NCI-H526 treated with DMSO at 0.1 percent for 48 hours (cell line): ENCODE data around the gene ICOS.

ENCODE experiments used
- DNase-seq: peaks from one replicate; lab custom pipeline; 2025; lab: John Stamatoyannopoulos, UW

Gene ICOS, protein sequence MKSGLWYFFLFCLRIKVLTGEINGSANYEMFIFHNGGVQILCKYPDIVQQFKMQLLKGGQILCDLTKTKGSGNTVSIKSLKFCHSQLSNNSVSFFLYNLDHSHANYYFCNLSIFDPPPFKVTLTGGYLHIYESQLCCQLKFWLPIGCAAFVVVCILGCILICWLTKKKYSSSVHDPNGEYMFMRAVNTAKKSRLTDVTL

DNA sequence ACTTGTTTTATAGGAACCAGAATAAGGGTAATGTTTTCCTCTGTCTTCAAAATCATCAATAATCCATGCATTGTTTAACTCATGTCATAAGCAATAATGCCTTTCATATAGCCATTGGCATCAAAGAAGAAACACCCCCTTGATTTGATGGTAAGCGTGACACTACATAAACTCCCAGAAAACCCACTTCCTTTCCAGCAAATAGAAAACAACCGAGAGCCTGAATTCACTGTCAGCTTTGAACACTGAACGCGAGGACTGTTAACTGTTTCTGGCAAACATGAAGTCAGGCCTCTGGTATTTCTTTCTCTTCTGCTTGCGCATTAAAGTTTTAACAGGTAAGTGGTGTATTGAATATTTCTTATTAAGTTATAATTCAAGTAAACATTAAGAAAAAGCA lies at the start of gene ICOS:
Gene ICOS (plus strand): TSS at position 229 of the 400 bp plus-strand sequence. CDS start 52 bp downstream, at position 281.
- DNase-seq, result no peak

DNA sequence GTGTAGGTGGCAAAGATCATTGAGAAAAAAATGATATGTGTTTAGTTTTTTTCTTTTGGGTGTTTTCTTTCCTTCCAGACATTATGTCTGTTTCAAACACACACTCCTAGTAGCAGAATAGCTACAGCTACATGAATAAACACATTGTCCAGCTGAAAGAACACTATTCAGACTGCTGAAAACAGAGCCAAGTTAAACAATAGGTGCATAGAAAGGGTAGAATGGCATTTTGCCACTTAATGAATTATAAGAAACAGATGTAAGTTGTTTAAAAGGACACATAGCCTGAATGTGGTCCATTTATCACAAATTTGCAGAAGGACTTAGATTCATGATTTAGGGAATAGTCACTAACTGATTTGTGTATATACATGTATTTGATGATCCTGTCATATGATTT lies 48.9 kb upstream of the ICOS start:
- DNase-seq, result no peak

DNA sequence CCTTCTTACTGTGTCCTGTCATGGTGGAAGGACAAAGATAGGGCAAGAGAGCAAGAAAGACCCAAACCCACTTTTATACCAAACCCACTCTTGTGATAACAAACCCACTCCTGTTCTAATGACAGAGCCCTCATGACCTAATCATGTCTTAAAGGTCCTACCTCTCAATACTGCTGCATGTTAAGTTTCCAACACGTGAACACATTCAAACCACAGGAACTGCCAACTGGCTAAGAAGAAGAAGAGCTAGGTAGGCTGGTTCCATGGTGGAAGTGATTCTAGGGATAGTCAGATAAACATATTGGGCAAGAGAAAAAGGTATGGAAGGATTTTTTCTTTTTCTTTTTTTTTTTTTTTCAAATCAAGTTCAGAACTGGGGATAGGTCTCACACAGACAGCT lies 47.0 kb upstream of the ICOS start:
- DNase-seq, result no peak

DNA sequence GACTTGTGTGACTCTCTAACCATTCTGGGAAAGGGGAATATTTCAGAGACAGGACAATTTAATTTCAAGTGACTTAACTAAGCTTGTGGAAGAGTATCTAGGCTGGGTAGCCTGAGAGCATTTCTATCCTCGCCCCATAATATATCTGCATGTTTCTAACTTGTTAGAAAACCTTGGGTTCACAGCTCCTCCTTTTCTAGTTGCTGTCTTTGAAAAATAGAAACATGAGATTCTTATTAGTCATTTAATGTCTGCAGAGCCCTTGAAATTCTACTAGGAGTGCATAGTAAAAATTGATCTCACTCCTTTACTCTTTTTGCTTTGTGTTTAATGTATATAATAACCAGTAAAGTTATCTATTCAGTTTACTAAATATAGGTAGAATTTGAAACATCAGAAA lies 46.6 kb upstream of the ICOS start:
- DNase-seq, result no peak

DNA sequence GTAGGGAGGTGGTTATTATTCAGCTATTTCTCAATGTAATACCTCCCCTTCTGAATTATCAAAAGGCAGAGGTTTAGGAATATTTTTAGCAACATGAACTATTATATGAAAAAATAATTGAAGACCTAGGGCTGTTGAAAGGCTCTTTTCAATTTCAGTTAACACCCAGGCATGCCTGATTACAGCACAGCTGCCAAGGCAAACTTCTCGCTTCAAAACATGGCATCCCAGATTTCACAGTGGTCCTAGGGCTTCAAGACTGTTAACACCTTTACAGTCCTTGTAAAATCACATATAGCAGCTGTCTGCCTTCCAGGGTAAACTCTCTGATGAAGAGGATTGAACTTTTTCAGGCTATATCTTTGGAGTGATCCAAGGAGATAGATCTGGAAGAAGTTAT lies 45.8 kb upstream of the ICOS start:
- no peak for DNase-seq

DNA sequence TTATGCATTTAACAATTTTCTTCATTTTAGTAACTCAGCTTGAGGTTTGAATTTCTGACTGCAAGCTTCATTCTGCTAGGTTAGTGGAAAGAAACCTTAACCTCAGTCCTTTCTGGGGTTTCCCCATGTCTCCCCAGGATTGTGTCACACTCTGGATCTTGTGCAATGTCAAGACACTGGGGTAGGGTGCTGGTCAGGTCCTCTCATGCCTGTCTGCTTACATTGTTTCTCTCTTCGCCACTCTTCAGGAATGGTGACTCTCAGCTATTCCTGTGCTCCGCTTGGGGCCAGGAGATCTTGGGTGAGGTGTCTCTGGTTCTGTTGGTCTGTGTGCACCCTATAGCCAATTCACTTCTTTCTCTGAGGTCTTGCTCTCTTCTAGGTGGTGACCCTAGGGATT lies 45.1 kb upstream of the ICOS start:
- no peak for DNase-seq

DNA sequence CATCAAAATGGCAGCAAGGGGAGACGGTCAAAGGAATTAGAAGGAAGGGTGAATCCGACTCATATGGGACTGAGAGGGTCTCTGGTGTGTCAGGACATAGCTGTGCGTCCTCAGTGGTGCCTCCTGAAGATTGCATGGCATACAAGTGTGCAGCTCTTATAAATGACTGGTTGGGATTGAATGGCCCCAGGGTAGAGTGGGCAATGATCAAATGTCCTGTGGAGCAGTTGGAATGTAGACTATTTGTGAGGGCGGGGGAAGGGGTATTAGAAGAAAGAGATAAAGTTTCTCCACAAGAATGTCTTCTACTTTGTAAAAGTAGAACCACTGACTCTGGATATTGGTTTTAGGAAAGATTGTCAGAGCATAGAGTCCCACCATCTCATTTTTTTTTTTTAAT lies 44.4 kb upstream of the ICOS start:
- DNase-seq, result no peak

DNA sequence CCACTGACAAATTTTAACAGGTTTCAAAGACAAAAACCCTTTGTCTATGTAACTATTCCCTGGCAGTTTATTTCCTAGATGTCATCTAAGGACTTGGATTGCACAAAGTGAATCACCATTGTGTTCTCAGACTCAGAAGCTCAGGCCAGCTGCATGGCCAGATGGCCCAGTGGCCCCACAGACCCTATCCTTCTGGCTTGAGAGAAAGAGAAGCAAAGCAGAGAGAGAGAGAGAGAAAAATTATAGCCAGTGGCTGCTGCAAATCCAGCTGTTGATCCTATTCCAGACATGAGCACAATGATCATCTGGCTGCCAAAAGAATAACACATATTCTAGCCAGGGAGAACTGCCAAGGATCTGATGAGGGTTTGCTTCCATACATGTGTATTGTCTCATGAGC lies 43.2 kb upstream of the ICOS start:
- no peak for DNase-seq

DNA sequence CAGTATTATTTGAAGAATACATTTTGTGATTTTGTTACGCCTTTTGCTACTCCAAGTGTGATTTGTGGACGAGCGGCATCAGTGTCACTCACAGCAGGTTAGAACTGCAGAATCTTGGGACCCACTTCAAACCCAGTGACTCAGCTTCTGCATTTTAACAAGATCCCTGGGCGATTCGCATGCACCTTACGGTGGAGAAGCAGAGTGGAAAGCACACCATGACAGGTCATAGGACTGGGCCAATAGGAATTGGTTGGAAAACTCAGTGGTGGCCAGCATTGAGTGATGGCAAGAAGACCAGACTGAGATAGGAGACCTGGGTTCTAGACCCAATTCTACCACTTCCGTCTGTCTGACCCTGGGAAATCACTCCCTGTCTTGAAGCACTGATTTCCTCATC lies 42.7 kb upstream of the ICOS start:
- DNase-seq, result no peak

DNA sequence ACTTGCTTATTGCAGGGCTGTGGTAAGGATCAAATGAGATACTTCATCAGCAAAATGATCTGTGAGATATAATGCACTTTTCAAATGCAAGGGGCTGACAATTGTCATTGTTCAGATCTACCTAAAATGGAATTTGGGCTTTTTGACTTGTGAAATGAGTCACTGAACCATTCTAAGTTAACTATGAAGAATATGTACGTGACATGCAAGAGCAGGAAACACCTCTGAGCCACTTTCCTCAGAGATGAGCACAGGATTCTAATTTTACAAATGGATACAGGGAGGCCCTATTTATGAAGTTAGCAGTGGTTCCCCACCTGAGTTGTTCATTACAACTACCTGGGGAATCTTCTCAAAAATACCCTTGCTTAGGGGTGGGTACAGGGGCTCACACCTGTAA lies 42.3 kb upstream of the ICOS start:
- no peak for DNase-seq

DNA sequence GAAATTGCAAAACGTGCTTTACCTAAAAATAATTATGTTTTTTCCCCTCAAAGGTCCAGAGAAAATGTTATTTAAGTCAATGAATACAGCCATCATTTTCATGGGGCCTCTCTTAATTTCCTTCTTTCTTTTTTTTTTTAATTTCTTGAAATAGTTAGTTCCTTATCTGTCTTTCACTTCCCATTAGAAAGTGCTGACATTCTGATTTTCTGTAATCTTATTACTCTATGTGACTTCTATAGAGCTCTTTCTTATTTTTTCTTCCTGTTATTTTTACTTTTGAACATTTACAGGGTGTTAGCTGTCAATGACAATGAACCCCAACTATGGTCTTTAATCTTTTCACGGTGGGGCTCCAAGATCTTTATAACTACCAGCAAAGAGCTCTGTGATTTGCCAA lies 39.0 kb upstream of the ICOS start:
- DNase-seq, result no peak

DNA sequence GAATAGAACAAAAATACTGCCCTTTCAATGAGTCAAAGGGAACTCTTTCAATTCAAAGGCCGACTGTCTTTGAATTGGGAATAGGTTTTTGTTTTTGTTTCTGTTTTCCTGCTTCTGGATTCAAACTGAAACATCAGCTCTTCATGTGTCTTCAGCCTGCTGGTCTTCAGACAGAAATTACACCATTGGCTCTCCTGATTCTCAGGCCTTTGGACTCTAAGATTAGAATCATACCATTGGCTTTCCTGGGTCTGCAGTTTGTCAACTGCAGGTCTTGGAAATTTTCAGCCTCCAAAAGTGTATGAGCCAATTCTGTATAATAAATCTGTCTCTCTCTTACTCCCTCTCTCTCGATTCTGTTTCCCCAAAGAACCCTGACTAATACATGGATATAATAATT lies 37.9 kb upstream of the ICOS start:
- DNase-seq, result no peak

DNA sequence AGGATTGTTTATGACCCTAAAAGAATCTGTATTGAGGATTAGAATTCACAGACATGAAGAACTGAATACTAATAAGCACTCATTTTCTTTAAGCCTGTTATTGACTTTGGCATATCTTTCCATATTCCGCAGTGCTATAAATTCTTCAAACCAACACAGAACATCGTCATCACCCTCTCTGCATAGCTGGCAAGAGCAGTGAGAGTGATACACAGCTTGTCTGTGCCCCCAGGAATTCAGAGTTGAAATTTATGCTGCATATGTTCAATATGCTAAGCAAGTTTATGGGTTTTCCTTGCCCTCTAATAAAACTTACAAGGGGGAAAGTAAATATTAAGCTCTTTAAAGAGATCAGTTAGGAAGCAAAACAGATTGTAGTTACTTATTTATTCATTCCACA lies 36.3 kb upstream of the ICOS start:
- peak; percentile 30 for DNase-seq

DNA sequence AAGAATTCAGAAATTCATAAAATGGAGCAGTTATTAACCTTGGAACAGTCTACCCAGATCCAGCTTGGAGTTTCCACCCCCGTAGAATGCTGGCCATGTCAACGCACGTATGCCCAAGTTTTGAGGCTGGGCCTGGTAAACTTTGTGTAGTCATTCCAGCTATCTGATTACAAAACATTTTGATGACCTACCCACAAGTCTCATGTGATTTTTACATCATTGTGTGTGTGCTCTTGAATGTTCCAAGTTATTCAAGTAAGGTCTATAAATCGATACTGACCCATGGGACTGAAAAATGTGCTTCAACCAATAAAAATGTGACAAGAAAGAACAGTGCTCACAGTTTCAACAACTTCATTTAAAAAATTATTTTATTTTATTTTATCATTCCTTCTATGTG lies 32.5 kb upstream of the ICOS start:
- no peak for DNase-seq

DNA sequence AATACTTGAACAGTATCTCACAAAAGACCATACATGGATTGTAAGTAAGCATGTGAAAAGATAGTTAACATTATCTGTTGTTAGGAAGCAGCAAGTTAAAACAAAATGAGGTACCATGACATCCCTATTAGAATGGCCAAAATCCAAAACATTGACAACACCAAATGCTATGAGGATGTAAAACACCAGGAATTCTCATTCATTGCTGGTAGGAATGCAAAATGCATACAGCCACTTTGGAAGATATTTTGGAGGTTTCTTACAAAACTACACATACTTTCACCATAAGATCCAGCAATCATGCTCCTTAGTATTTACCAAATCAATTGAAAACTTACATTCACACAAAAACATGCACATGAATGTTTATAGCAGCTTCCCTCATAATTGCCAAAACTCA lies 30.9 kb upstream of the ICOS start:
- no peak for DNase-seq

DNA sequence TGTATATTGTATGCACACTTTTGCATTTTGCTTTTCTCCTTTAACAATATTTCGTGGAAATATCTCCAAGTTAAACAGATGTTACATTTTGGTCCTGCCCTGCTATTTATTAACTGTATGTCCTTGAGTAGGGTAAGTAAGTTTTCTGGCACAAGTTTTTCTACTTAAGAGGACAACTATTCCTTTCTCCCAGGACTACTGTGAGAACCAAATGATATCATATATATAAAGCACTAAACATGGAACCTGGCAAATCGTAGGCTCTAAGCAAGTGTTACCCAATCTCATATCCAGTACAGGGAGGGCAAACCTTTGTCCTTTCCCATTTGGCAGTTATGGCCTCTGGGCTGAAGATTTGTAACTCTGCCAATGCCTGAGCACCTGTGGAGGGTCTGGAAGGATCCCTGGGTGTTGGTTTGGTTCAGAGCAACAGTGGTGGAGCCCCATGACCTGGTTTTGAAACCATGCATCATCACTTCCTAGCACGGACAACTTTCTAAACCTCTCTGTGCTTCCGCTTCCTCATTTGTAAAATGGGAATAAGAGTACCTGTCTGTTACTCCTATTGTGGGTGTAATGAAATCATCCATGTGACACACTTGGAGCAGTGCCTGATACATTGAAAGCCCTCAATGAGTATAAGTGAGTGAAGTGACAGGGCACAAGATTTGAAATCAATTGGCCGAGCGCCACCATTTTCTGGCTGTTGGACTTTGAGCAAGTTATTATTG lies 28.3 kb upstream of the ICOS start:
- no peak for DNase-seq

DNA sequence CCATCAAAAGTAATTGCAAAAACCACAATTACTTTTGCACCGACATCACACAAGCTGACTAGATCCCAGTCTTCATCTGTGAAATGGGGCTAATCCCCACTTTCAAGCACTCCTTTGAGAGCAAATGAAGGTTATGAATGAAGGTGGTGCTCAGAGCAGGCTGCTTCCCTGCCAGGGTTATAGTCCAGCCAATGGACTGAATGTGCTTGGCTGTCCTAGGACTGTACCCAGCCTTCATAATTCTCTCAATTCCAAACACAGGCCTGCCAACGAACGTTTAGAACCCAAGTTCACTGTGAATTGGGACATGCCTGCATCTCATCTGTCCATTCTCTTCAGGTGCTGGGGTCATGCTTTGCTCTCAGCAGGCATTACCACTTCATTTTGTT lies 27.8 kb upstream of the ICOS start:
- DNase-seq, result no peak

DNA sequence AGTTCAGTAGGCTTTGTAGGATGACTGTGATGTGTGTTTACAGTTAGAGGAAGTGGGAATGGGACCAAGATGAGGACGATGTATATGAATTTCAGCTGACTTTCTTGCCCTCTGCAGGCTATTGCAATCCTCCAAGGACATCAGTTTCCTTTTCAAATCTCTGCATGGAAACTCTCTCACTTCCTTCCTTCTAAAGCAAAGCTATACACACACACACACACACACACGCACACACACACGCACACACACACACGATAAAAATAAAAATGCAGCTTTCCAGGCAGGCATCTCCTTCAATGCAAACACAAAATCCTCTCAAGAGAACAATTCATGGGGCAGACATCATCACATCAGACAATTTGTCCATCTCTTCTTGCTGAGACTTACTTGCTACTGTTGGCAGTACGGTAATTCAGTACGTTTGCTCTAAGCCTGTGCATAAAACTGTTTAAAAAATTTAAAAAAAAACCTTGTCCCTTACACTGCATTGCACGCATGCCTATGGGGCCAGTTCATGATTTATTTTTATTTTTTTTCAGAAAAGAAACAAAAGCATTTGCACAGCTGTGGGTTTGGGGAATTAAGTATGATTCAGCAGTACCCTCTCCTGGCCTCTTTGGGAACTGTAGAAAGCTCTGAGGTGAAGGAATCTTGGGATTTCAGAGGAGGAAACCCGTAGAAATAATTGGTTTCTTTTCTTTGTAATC lies 27.1 kb upstream of the ICOS start:
- peak; percentile 36 for DNase-seq

DNA sequence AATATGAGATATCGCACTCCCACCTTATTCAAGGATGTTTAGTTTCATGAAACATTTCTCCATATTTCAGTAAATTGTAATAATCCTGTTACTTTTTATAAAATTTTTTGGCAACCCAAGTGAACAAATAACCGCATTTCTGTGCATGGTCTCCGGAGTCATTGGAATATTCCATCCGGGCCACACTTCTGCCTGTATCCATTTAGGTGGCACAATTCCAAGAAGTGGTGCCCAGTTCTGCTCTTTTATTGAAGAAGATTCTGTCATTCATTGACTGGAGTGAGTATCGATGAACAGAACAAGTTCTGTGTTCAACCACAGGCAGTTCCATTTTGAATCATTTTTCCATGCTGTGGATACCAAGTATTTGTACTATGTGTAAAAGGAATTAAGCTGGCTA lies 26.6 kb upstream of the ICOS start:
- DNase-seq, result no peak

DNA sequence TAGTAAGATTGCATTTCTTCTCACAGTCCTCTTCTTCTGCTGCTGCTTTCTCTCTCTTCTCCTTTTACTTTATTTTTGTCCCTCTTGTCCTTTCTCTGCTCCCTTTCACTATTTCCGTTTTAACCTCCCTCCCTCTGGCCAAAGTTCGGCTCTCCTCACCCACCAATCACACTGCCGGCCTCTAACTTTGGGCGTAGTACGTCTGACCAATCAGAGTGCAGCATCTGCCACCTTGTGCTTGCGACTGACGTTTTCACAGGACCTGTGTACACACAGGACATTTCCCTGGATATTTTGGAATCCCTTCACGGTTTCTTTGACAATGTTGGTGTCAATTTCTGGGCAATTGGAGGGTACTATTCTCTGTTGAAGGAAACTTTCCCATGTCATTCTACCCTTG lies 22.6 kb upstream of the ICOS start:
- DNase-seq, result no peak

DNA sequence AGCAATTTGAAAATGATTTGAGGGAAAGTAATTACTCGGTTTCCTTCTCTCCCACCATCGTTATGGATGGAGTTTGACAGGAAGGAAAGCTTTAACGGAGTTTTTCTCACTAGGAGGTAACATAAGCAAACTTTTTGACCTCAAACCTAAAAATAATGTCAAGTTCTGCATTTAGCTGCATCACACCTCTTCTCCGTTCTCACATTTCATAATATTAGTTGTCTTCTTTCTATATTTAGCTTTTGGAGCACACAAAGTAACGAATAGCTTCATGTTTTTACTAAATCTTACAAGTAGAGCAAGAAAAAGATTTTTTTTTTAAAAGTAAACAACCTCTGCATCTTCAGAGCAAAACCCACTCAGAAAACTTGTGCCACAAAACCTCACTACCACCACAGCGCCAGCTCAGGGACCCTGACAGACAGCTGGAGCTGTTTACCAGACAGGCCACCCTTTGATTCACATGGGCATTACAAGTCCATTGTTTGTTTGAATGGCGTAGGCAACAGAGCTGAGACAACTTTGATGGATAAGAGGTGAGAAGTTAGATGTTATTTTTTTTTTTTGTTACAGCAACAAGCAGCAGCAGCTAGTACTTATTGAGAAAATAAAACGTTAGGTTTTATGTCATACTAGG lies 21.9 kb upstream of the ICOS start:
- DNase-seq, result no peak

DNA sequence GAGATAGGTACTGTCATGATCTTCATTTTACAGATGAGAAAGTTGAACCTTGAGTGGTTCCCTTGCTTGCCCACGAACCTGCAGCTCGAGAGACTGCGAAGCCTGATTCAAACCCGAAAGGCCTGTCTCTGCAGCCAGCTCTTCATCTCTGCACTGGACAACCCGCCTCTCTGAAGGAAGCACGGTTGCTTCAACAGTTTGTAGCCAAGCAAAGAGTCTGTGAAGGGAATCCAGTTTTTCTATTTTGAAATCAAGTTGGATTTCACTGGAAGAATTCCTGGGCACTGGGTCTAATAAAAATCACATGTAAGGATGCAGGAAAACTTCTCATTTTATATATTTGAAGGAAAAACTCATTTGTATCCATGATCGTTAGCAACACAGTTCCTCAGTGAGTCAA lies 21.3 kb upstream of the ICOS start:
- DNase-seq, result no peak

DNA sequence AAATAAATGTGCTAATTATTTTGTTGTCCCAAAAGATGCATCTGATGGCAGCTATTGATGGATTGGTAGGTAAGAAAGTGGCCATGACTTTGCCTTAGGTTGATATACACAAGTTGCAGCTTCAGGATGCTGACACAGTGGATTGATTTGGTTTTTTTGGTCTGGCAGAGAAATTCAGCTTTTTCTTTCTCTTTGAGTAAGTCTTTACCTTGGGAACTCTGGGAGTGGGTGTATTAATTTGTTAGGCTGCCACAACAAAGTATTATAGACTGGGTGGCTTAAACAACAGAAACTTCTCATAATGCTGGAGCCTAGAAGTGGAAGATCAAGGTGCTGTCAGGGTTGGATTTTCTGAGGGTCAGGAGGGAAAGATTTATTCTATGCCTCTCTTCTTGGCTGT lies 19.8 kb upstream of the ICOS start:
- DNase-seq, result no peak
